ENCODE results near the gene PTPRG.
"Not testable (repeated sequence)": the region's sequence is repeated elsewhere in the genome, so short reads cannot be mapped to it uniquely, and the experiment has no call there.

PTPRG gene

DNA sequence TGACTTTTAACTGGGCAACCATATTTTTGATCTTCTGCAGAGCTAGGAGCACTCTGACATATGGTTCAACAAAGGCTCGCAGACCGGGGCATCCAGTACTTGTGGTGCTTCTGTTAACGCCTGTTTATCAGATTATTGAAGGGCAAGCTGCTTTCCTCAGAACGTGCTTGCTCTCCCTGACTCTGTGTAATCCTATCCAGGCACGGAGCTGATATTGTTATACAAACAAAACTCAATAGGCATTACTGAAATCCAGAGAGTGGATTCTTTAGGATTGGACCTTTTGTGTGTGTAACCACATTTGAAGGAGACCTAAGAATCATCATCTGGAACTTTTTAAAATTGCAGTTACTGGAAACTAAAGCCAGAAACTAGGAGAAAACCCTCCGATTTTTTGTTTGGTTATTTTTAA, 246.5 kb downstream of the PTPRG start:
- DNase-seq = no peak

DNA sequence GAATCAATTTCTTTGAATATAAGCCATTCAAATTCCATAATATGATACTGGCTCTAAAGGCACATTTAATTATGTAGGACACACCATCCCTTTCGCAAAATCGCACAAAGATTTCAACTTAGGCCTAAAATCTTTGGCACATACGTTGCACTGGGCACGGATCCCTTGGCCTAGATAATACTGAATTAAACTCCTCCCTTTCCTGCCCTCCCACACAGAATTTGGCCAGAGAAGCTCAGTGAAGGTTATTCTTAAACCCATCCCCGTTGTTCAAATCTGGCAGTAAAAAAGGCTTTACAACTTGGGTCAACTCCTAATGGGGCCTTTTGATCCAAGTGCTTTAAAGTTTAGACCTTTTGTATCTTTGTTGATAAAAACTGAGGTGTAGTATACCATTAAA, 247.2 kb downstream of the PTPRG start:
- DNase-seq = no peak

DNA sequence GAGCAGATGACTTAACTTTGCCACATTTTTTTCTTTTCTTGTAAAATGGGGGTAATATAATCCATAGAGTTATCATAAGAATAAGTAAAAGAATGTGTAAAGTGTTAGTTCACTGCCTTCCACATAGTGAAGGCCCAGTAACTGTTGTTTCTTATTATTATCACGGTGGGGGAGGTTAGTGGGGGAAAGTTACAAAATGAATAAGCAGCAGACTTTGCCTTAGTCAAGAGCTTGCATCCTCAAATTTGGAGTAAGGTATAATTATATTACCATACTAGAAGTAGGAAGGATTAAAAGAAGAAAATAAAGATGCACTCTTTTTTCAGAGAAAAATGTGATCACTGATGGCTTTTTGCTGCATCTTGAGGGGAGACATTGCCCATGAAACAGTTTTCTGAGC, 247.6 kb downstream of the PTPRG start:
- no peak for DNase-seq

DNA sequence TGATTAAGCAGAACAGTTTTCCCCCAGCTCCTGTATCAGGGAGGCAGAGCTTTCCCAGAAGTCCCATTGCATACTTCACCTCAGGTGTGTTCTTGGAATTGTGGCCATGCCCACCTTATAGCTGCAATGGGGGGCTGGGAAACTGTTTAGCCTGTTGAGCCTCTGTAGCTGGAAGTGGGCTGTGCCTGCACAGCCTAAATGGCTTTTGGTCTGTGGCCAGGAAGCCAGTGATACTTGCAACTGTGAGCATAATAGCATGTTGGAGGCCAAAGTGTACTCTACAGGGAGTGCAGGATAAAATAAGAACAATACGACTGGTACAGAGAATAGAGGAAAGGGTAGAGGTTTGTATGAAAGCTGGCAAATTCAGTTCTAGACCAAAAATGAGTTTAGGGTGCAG, 248.5 kb downstream of the PTPRG start:
- DNase-seq = no peak

DNA sequence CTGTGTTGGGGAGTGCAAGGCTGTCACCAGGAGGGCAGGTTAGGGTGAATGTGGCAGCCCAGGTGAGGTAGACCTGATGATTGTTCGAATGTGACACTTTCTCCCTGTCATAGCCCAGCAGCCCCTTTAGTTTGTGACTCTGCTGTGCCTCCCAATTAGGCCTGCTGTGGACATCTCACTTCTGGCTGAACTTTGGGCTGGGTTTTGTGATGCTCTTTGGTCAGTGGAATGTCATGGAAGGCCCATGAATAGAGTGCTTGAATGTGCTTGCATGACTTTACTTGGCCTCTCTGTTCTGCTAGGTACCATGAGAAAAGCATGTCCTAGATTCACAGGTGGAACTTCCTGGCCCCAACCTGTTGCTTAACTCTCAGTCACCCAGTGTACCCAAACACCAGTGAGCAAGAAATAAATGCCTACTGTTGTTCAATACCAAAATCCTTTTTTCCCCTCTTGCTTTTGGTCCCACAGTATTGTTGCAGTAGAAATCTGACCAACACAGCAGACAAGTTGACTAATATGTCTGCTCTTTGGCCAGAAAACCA, 249.7 kb downstream of the PTPRG start:
- DNase-seq = no peak

DNA sequence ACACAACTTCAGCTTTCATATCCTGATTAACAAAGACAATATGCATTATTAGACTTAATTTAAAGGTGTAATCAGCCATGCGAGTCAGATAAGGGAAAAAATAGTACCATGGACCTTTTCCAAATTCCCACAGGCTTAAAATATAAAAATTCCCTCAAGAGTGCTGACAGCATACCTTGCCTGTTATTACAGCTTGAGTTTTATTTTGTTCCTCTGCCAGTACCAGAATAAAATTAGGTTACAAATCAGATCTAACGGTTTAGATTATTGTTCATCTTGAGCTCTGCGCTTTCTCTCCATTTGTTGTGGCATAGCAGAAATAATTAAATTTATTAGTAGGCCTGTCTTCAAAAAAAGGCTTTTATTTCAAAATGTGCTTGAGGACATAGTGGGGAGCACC, 250.3 kb downstream of the PTPRG start:
- DNase-seq = no peak

DNA sequence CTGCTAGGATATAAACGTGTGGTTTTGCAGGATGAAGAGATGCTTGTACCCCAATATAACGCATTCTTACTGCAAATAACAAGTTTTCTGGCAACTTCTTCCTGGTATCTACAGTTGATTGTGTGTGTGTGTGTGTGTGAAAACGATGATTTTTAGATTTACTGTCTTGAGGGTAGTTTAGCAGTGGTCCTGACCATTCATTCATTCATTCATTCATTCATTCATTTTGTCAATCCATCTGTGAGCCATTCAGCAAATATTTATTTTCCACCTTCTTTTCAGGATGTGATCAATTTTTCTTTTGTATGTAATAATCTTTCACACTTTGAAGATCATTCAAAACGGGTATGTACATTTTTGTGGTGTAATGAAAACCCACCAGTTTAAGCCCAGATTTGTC, 250.7 kb downstream of the PTPRG start:
- no peak for DNase-seq

DNA sequence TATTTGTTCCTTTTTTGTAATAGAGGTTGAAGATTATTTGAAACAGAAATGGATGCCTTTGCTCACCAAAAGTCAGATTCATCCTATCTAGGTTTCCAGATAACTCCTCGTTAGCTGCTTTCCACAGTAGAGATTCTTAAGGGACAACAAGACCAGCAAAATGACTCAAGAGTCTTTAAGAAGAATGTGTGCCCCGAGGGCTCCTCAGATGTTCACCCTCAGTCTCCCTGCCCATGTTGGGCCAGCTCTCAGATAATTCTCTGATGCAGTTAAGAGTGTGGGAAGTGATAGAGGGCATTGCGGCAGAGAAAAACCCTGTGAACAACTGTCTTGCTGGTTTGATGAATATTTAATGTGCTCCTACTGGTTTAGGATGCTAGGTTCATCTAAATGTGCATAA, 251.1 kb downstream of the PTPRG start:
- DNase-seq = no peak

DNA sequence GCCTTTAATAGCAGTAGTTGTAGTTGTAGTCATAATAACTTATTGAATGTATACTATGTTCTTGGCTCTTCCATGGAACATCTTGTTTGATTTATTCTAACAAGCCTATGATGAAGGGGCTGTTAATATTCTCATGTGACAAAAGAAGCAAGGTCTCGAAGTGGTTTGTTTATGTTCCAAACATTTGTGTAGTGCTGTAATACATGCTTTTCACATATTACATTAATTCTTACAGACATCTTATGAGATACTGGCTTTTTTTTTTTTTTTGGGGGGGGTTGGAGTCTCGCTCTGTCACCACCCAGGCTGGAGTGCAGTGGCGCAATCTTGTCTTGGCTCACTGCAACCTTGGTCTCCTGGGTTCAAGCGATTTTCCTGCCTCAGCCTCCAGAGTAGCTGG, 252.3 kb downstream of the PTPRG start:
- DNase-seq = no peak

DNA sequence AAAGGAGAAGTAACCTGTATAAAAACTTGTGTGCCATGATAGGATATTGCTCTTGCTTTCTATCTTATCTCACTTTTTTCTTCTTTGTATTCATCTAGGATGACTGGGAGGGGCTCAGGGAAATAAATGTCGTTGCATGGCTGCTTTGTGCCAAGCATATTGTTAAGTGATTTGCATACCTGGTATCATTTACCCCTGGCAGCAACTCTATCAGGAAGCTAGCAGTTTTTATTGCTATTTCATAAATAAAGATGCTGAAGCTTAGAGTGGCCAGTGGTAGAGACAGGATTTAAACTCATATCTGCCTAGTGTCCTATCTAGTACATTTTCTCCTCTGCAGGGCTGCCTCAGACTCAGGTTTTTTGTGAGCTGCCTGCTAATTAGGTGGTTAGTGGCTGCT, 253.3 kb downstream of the PTPRG start:
- no peak for DNase-seq

DNA sequence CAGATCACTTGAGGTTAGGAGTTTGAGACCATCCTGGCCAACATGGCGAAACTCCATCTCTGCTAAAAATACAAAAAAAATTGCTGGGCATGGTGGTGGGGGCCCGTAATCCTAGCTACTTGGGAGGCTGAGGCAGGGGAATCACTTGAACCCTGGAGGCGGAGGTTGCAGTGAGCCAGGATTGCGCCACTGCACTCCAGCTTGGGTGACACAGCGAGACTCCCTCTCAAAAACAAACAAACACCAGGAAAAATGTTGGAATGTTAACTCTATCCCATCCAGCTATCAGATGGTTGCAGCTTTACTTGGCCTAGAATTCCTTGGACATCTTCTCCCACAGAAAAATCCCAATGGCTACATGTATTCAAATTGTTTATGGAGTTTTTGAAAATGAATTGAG, 254.9 kb downstream of the PTPRG start:
- not testable (repeated sequence) for DNase-seq

DNA sequence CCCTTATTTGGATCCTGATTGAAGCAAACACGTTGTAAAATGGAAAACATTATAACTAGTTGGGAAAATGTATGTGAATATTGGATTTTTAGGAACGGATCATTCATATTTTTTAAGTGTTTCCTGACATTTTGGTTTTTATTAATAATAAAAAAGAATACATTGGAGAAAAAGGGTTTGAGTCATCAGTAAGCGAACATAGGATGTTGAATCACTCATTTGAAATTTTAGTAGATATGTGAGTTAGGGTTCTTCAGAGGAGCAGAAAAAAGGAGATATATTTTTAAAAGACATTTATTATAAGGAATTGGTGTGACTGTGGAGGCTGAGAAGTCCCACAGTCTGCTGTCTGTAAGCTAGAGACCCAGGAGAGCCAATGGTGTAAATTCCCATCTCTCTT, 258.5 kb downstream of the PTPRG start:
- DNase-seq = no peak

DNA sequence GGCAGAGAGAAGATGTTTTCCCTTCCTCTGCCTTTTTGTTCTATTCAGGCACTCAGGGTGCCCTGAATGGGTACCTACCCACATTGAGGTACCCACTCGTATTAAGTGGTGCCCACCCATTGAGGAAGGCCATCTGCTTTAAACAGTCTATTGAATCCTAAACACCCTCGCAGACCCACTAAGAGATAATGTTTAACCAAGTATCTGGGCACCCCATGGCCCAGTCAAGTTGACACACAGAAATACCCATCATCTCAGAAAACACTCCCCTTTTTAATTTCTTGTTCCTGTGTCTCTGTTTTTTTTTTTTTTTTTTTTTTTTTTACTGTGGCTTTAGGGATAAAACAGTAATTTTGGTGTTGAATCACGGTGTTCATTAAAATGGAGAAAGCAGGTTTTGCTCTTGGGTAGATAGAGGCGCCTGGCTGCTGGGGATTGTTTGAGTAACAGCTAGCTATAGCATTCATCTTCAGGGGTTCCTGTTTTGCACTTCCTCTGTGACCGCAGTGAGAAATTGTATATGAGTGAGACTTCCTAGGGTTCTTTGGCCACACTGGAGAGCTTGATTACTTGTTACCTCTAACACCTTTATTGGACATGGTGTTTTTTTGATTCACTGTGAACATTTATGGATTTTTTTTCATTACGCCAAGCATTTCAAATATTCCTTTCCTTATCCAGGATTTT, 259.1 kb downstream of the PTPRG start:
- no peak for DNase-seq

DNA sequence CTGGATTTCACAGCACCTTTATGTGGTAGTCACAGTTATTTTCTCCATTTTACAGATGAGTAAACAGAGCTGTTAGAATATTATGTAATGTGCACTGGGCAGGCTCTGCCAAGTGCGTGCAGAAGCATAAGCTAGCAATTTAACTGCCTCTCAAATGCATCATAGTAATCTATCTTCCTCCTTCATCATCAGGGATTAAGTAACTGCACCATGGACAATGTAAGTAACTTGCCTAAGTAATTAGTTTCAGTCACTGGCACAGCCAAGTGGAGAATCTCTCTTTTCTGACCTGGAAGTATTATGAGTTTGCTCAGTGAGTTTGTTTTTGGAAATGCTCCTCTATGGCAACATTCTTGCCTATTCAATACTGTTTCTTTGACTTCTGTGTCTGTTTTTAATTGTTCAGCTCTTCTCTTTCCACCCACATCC, 260.5 kb downstream of the PTPRG start:
- DNase-seq = no peak

DNA sequence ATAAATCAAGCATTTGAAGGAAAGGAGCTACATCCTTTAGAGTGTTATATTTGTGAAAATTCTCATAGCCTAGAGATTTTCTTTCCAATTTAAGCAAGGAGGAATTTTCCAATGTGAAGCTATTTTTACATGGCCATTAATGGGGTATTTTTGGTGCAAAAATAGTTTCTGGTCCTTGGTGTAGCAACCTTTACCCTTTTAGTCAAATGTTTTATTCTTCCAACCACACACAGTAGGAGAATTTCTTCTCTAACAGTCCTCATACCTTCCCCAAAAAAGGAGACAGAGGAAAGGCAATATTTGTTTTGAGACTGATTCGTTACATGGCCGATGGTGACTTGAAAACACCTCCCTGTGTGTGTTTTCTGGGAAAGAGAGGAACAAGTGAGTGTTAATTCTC, 261.2 kb downstream of the PTPRG start:
- no peak for DNase-seq

DNA sequence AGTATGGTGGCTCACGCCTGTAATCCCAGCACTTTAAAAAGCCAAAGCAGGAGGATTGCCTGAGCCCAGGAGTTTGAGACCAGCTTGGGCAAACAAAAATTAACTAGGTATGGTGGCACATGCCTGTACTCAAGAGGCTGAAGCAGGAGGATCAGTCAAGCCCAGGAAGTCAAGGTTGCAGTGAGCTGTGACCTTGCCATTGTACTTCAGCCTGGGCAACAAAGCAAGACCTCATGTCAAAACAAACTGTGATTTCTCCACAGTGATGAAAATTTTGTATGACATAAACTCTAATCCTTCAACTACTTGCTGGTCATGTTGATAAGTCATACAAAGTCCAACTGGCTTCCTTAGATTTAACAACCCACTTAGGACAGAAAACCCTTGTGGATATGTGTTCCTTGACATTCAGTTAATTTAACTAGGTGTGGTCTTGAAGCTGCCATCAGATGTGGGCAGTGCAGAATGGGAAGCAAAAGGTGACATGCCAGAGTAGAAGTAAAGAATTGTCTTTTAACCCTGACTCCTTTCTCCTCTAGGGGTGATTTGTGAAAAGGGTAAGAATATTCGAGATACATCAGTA, 263.3 kb downstream of the PTPRG start:
- DNase-seq = no peak

DNA sequence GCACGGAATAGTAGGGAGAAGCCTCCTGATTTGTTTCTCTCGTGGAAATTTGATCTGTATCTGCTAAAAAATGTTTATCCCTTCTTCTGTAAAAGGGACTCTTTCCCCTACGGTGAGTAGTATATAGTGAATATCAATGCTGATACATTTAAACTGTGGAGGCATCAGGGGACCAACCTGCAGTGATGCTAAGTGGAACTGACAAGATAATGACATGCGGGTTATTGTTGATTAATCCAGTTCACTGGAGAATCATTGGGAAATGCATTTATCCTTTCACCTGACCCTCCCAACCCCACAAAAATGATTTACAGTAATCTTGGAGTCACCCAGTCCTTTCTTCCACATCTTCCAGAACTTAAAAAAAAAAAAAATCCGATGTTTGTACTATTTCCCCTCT, 264.8 kb downstream of the PTPRG start:
- DNase-seq = no peak

DNA sequence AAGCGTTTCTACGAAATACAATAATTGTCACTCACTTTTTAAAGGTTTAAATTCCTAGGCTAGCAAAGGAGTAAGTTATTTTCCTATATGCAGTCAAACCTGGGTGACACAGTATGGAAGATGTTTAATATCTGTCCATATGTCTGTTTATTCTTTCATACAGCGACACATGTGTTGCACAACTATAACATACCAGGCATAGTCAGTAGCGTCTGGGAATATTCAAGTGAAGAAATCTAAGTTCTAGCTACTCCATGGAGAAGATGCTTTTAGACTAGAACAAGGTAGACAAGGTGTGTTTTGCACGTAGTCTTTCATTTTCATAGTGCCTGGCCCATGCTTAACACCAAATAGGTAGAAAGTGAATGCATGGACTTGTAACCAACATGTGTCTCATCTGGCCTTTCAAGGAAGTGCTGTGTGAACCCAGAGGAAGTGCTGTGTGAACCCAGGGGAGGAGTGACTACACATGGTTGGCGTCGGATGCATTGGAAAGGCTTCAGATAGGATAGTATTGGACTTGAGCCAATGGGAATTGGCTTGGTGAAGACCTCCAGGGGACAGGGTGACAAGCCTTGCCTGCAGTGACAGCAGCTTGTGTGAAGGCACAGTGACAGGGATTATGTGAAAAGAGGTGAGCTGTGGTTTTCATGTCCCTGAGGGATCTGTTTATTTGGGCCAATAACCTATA, 267.0 kb downstream of the PTPRG start:
- DNase-seq = no peak

DNA sequence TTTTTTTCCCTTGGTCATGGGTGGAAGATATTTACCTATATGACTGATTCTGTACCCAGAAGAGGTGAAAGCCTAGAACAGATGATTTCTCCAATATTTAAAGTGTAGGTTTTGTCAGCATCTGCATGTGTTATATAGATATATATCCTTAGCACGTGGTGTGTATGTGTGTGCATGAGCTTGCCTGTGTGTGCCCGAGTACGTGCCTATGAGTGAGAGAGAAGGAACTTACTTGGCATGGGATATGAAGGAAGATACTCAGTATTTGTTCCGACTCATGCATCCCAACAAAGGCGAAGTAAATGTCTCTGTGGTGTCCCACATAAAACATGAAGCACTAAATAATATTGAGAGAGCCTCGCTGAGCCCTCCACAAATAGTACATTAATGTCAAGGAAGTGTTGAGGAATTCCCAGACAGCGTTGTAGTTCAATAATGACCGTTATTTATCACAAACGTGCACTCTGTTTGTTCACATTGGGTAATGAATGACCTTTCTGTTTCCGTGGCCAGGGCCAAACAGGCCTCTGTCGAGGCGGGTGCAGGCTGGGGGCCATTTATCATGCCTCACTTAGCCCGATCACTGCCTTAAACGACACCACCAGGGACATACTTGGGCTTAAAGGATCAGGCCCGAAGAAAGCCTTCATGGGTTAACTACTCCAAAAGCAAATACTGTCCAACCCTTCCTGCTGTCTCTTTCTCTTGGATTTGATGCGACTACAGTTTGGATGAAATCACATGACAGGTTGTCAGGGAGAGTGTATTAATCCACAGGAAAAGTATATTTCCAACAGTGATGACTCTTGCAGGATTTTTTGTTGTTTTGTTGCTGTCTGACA, 267.7 kb downstream of the PTPRG start:
- no peak for DNase-seq

DNA sequence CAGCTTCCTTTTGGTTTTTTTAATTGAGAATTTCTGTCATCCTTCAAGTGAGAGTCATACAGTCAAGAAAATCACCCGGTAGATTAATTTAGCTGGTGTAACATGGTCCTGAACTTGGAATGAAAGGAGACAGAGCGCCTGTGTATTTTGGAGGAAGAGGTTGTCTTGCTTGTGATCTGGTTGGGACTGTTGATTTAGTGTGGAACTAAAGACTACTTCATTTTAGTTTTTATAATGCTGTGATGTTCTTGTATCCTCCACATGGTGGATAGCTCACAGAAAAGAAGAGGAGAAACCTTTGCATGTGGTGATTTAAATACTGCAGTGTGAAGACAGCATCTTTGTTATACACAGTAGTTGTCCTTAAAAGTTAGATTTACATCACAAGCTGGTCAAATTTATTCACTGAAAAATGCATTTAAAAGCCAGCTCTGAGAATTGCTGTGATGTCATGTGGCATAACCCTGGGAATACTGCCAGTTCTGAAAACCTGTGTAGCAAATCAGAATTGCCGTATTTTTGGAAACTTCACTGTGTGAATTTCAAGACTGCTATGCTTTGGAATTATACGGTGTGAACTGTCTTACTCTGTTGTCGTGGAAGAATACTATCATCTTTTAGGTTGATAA, 268.5 kb downstream of the PTPRG start:
- DNase-seq = no peak

DNA sequence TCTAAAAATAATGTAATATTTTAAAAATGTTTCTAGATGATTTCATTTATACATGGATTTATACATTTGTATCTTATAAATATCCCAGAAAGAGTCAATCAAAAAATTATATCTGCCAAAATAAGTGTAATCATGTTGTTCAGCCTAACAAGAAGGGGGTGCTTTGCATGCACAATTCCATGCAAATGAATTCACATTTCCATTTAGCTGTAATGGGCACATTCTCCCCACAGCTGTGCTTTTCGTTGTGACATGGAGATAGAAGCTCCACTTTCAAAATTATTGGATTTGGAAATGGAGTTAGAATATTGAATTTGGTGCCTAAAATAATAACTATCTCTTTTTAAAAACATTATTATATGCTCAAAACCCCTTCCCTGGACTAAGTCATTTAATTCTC, 270.6 kb downstream of the PTPRG start:
- DNase-seq = no peak

DNA sequence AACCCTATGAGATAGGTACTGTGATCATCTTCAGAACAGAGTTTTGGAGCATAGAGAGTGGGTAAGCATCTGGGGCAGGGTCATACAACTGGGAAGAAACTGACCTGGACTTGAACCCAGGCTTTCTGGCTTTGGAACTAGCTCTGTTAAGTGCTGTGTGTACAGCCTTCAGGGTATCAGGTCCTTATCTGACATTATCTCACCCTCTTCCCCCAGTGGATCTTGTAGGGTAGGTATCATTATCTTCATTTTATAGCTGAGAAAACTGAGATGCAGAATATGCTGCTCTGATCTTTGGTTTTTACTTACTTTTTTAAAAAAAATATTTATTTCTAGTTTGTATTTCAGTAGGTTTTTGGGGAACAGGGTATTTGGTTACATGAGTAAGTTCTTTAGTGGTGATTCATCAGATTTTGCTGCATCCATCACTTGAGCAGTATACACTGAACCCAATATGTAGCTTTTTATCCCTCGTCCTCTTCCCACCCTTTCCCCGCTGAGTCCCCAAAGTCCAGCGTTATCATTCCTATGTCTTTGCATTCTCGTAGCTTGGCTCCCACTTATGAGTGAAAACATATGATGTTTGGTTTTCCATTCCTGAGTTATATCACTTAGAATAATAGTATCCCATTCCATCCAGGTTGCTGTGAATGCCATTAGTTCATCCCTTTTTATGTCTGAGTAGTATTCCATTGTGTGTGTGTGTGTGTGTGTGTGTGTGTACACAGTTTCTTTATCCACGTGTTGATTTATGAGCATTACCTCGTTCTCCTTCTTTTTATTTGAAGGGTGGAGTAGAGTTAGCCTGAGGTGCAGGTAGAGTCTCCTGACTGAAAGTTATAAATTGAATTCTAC, 271.2 kb downstream of the PTPRG start:
- DNase-seq = no peak
